Right lobe of liver (tissue), 4 donors: Measurements from ENCODE around the gene RAD18.

Experiments
- CTCF ChIP-seq, 4 donors: fragments of 200-600 bp in 3 of 4; fragments of 450-650 bp in 1 of 4; IDR thresholded peaks; one replicate each; pipeline versions ENCODE4 v1.5.1 to v1.8.0; 2016 to 2022; ENCODE audit warnings: antibody characterized with exemption in 4 of 4, mild to moderate bottlenecking in 2 of 4
- POLR2A ChIP-seq: fragments of 450-650 bp; IDR thresholded peaks from one replicate; pipeline ENCODE4 v1.6.1; 2017; ENCODE audit warnings: antibody characterized with exemption, mild to moderate bottlenecking
- donor health status: DM: no; HTN: no; CAD: no.
- donor health status: DM: no; HTN: no; CAD: no.
- donor health status: DM: no; HTN: yes; CAD: no.

GRCh38 chr3:9009976-9010545 lies 46.8 kb upstream of the RAD18 start:
- TF ChIP-seq CTCF (IDR thresholded peaks at IDR 0.05), result no peak
- TF ChIP-seq POLR2A, result no peak
